Measurements from ENCODE around the gene DHRS4L2.

DHRS4L2 gene

DNA sequence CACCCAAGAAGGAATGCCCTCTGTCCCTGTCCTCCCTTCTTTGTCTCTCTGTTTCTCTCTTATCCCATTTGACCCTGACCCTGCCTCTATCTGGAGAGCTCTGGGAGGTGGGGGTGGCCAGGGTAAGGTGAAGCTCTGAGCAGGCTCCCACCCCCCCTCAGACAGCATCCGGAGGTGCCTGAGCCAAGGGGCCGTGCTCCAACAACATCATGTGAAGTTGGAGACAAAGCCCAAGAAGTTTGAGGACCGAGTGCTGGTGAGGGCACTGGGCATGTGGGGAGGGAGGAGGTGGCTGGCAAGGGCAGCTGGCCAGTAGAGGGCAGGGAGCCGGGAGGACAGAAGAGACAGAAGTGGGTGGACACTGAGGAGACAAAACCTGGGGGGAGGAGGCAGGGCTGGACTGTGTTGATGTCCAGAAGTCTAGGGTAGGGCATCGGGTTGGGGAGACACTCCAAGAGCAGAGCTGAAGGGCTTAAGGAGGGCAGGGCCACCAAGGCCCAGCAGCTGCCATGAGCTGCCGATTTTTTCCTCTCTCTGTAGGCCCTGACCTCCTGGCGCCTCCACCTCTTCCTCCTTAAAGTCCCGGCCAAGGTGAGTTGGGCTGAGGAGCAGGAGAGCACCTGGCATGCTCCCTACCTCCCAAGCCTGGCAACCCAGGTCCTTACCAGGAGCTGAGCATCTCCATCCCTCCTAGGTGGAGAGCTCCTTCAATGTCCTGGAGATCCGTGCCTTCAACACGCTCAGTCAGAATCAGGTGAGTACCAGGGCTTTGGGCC lies 65.0 kb downstream of the DHRS4L2 start:
- no peak for DNase-seq (ENCODE audit: low read depth)

DNA sequence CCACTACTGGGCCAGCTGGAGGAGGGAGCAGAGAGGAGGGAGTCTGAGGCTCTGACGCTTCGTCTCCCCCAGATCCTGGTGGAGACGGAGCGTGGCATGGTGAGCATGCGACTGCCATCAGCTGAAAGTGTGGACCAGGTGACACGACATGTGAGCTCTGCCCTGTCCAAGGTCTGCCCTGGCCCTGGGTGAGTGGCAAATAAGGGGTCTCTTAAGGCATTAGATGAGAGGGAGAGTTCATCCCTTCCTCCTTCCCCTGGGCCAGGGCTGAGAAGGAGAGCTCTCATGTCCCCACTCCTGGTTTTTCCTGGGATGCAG lies 65.6 kb downstream of the DHRS4L2 start:
- no peak for DNase-seq (ENCODE audit: low read depth)

DNA sequence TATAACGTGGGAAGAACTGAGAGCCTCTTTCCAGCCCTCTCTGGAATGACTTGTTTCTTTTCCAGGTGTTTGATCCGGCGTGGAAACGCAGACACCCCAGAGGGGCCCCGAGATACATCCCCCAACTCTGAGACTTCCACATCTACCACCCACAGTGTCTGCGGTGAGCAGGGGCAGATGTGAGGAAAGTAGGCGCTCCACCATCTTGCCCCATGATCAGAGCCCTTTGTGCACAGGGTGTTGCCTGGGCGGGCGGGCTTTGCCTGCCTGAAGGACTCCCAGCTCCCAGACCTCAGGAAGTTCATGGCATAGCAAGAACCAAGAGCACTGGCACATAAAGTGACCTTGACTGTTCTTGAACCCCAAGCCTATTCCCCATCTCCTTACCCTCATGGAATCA lies 65.9 kb downstream of the DHRS4L2 start:
- DNase-seq (ENCODE audit: low read depth), result no peak

All from amniotic epithelial cell (primary cell).